Measurements from ENCODE around the gene CUBN.

- TF ChIP-seq POLR2A (IDR thresholded peaks at IDR 0.05) (no peak), CTCF (IDR thresholded peaks at IDR 0.05 in 4 of 5, conservative IDR thresholded peaks at IDR 0.05 in 1 of 5) (no peak)
These were observed 232.6 kb downstream of the CUBN start for GRCh38 chr10:16896993-16897392.

All from gastrocnemius medialis (tissue), 4 donors.